Panc1 (cell line): ENCODE data around the gene SNAP25.

Experiments used
- POLR2AphosphoS5 ChIP-seq: IDR thresholded peaks from 2 replicates; pipeline ENCODE4 v1.6.1; 2012; ENCODE audit warnings: mild to moderate bottlenecking, low read depth, low read length, moderate library complexity
- REST ChIP-seq, 2 experiments: IDR thresholded peaks; 2 replicates each; pipeline ENCODE4 v1.6.1; 2011 to 2012; ENCODE audit warnings: low read depth in 2 of 2, control low read depth in 1 of 2, low read length in 1 of 2, mild to moderate bottlenecking in 1 of 2, moderate library complexity in 1 of 2; ENCODE audit not compliant: insufficient read depth in 1 of 2
- SIN3A ChIP-seq: IDR thresholded peaks from 2 replicates; pipeline ENCODE4 v1.6.1; 2012; ENCODE audit warnings: low read depth, mild to moderate bottlenecking, low read length, moderate library complexity, borderline replicate concordance; ENCODE audit not compliant: insufficient read depth

GRCh38 chr20:10306440-10307358 is 88.1 kb downstream of the SNAP25 start:
- peak; percentile 47; the same call in 1 of the 2 replicates for TF ChIP-seq POLR2AphosphoS5
- no peak for TF ChIP-seq SIN3A
- no peak for TF ChIP-seq REST (IDR thresholded peaks at IDR 0.05; ENCODE audit: insufficient read depth in 1 of 2, low read depth in 2 of 2, low read length in 1 of 2)
